Peyer's patch (tissue), 4 donors: Measurements from ENCODE around the gene SETD4.

ENCODE experiments used
- POLR2A ChIP-seq, 2 donors: fragments of 450-650 bp; IDR thresholded peaks; one replicate each; pipeline ENCODE4 v1.5.1; 2017; ENCODE audit warnings: antibody characterized with exemption in 2 of 2, mild to moderate bottlenecking in 2 of 2, moderate library complexity in 2 of 2
- TF ChIP-seq, protein P1 (sequence below), 6 experiments: fragments of 450-650 bp in 4 of 6; fragments of 200-600 bp in 2 of 6; sonication (generic) in 1 of 6; IDR thresholded peaks; one replicate each; pipeline ENCODE4 v1.5.1; 2017 to 2019; ENCODE audit warnings: antibody characterized with exemption in 6 of 6, mild to moderate bottlenecking in 3 of 6, moderate library complexity in 1 of 6

DNA sequence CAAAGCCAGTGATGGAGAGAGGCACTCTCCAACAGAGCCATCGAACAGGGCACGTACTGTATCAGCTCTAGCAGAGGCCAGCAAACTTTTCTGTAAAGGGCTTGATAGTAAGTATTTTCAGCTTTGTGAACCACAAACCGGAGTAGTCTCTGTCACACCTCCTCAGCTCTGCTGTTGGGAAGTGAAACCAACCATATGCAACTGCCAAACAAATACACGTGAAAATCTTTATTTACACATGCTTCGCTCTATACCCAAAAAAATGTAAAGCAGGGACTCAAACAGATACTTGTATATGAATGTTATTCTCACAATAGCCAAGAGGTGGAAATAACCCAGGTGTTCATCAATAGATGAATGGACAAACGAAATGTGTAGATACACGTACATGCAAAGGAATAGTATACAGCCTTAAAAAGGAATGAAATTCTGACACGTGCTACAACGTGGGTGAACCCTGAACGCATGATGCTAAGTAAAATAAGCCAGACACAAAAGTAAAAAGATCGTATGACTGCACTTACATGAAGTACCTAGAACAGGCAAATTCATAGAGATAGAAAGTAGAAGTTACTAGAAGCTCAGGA lies 39.0 kb downstream of the SETD4 start:
- TF ChIP-seq, protein P1, sequence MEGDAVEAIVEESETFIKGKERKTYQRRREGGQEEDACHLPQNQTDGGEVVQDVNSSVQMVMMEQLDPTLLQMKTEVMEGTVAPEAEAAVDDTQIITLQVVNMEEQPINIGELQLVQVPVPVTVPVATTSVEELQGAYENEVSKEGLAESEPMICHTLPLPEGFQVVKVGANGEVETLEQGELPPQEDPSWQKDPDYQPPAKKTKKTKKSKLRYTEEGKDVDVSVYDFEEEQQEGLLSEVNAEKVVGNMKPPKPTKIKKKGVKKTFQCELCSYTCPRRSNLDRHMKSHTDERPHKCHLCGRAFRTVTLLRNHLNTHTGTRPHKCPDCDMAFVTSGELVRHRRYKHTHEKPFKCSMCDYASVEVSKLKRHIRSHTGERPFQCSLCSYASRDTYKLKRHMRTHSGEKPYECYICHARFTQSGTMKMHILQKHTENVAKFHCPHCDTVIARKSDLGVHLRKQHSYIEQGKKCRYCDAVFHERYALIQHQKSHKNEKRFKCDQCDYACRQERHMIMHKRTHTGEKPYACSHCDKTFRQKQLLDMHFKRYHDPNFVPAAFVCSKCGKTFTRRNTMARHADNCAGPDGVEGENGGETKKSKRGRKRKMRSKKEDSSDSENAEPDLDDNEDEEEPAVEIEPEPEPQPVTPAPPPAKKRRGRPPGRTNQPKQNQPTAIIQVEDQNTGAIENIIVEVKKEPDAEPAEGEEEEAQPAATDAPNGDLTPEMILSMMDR (IDR thresholded peaks at IDR 0.05), result no peak
- no peak for TF ChIP-seq POLR2A (IDR thresholded peaks at IDR 0.05)
